Trophoblast cell (in vitro differentiated cells and primary cell): ENCODE data around the gene ZNF614.
"Not testable (repeated sequence)": the region's sequence is repeated elsewhere in the genome, so short reads cannot be mapped to it uniquely, and the experiment has no call there.

Experiments used
- DNase-seq, 2 donors: peaks; one replicate each; pipeline ENCODE4 v3.0.0-alpha.2; 2016
- H2AFZ ChIP-seq: 2 replicates; pipeline ENCODE4 v1.6.1; 2013; ENCODE audit warnings: low read length, moderate library complexity, mild to moderate bottlenecking; ENCODE audit not compliant: insufficient read depth, poor library complexity
- H2AK5ac ChIP-seq: 2 replicates; pipeline ENCODE4 v1.6.1; 2013; ENCODE audit warnings: mild to moderate bottlenecking, low read length
- H2BK120ac ChIP-seq: 2 replicates; pipeline ENCODE4 v1.6.1; 2013; ENCODE audit warnings: low read length, mild to moderate bottlenecking, moderate library complexity; ENCODE audit not compliant: insufficient read depth, poor library complexity
- H2BK12ac ChIP-seq: 2 replicates; pipeline ENCODE4 v1.6.1; 2013; ENCODE audit warnings: mild to moderate bottlenecking, low read length, moderate library complexity
- H2BK5ac ChIP-seq: 2 replicates; pipeline ENCODE4 v1.6.1; 2013; ENCODE audit warnings: low read length, low read depth, moderate library complexity, mild to moderate bottlenecking; ENCODE audit not compliant: poor library complexity
- H3K14ac ChIP-seq: 2 replicates; pipeline ENCODE4 v1.6.1; 2013; ENCODE audit warnings: mild to moderate bottlenecking, low read length
- H3K18ac ChIP-seq: 2 replicates; pipeline ENCODE4 v1.6.1; 2013; ENCODE audit warnings: mild to moderate bottlenecking, low read length
- H3K23ac ChIP-seq: 2 replicates; pipeline ENCODE4 v1.6.1; 2013; ENCODE audit warnings: low read length
- H3K27ac ChIP-seq: 2 replicates; pipeline ENCODE4 v1.5.1; 2013; ENCODE audit warnings: low read depth, mild to moderate bottlenecking, inconsistent platforms, low read length, moderate library complexity
- H3K27me3 ChIP-seq: 2 replicates; pipeline ENCODE4 v1.6.1; 2013; ENCODE audit warnings: inconsistent platforms, mild to moderate bottlenecking, low read length, moderate library complexity; ENCODE audit not compliant: insufficient read depth
- H3K36me3 ChIP-seq, 2 experiments: 1 replicate in 1 of 2; 2 replicates in 1 of 2; pipeline ENCODE4 v1.6.1; 2013; ENCODE audit warnings: low read length in 2 of 2, mild to moderate bottlenecking in 2 of 2, moderate library complexity in 1 of 2; ENCODE audit not compliant: insufficient read depth in 2 of 2, control insufficient read depth in 1 of 2
- H3K4ac ChIP-seq: 2 replicates; pipeline ENCODE4 v1.6.1; 2013; ENCODE audit warnings: low read depth, mild to moderate bottlenecking, low read length, moderate library complexity
- H3K4me1 ChIP-seq, 2 experiments: 1 replicate in 1 of 2; 2 replicates in 1 of 2; pipeline ENCODE4 v1.6.1; 2013; ENCODE audit warnings: low read length in 2 of 2, mild to moderate bottlenecking in 2 of 2, moderate library complexity in 1 of 2; ENCODE audit not compliant: insufficient read depth in 2 of 2, control insufficient read depth in 1 of 2
- H3K4me2 ChIP-seq: 2 replicates; pipeline ENCODE4 v1.6.1; 2013; ENCODE audit warnings: inconsistent platforms, mild to moderate bottlenecking, low read length, moderate library complexity
- H3K4me3 ChIP-seq: 2 replicates; pipeline ENCODE4 v1.5.1; 2013; ENCODE audit warnings: mild to moderate bottlenecking, low read depth, low read length, inconsistent platforms
- H3K79me1 ChIP-seq: one replicate; pipeline ENCODE4 v1.6.1; 2013; ENCODE audit warnings: low read length
- H3K79me2 ChIP-seq: 2 replicates; pipeline ENCODE4 v1.6.1; 2013; ENCODE audit warnings: low read length, mild to moderate bottlenecking; ENCODE audit not compliant: control insufficient read depth, insufficient read depth, poor library complexity
- H3K9ac ChIP-seq: 2 replicates; pipeline ENCODE4 v1.6.1; 2013; ENCODE audit warnings: mild to moderate bottlenecking, low read length
- H3K9me3 ChIP-seq: 2 replicates; pipeline ENCODE4 v1.6.1; 2013; ENCODE audit warnings: low read depth, mild to moderate bottlenecking, control low read depth, inconsistent platforms, low read length; ENCODE audit not compliant: insufficient read depth
- H4K12ac ChIP-seq: 2 replicates; pipeline ENCODE4 v1.6.1; 2013; ENCODE audit warnings: low read depth, mild to moderate bottlenecking, low read length, moderate library complexity
- H4K8ac ChIP-seq: 2 replicates; pipeline ENCODE4 v1.6.1; 2013; ENCODE audit warnings: low read depth, mild to moderate bottlenecking, low read length, moderate library complexity
- H4K91ac ChIP-seq: one replicate; pipeline ENCODE4 v1.6.1; 2013; ENCODE audit warnings: low read depth, mild to moderate bottlenecking, low read length, moderate library complexity
- WGBS: extraction: QIAGEN DNeasy Blood & Tissue Kit; methylation state at CpG from one replicate; pipeline ENCODE4 v1.1.7; 2013; ENCODE audit warnings: missing lambda C conversion rate; ENCODE audit not compliant: insufficient read length, insufficient coverage; ENCODE audit errors: extremely low coverage; 5-methylcytosine and 5-hydroxymethylcytosine counted together

Gene ZNF614

DNA sequence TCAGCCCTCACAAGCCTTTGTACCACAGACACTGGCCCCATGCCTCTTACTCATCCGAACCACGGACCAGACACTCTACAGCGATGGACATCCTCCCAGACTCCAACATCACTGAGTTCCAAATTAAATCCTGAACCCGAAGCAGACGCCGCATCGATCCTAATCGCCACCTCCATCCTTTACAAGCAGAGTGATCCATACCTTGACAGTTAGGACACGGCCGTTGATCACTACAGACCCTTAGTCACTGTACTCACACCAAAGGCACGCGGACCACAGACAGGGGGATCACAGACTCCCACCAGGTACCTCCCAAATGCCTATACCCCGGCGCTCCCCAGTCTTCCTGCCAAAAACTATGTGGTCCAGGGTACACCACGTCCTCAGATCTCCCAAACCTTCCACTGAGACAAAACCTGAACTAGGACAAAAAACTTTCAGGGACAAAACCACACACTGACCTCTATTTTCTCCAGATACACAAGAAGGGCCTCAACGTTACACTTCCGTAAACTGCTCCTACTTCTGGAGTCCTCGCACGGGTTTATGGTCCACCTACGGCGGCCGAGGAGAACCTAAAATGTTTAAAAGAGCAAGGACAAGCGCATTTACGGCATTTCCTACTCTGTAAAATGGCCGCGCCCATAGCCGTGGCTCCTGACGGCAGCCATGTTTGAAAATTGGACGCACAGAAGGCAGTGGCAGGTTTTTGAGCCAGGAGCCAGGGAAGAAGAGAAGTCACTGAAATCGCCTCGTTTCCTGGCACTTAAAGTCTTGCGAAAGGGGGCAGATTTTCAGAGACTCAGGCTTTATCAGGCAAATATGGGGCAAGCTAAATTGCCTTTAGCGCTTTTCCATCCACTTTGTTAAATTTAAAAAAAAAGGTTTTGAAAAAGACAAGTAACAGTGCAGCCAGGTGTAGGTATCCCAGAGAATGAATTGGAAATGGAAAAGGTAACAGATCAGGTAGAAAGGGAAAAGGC is 41.6 kb downstream of the ZNF614 start, which contains the start of gene ZNF350:
Gene ZNF350, minus strand, starts transcription at position 532 of the 983 bp plus-strand sequence. CDS start 12,480 bp downstream, outside the sequence.
- Histone ChIP-seq H3K27me3 (no peaks in the 10 kb centered on the region), H3K79me2 (peaks cover 2% of the 10 kb centered on the region), H3K4ac (peak within 1 kb of the TSS; percentile 63), H3K9ac (peak within 1 kb of the TSS; percentile 83), H3K4me3 (peak within 1 kb of the TSS; percentile 92), H3K9me3 (peaks cover 10% of the 10 kb centered on the region), H3K36me3 (no peaks in the 10 kb centered on the region), H2BK5ac (no peak within 1 kb of the TSS), H4K91ac (peak within 1 kb of the TSS; percentile 62), H3K23ac (no peak within 1 kb of the TSS), H3K4me2 (peak within 1 kb of the TSS; percentile 99), H4K12ac (peak within 1 kb of the TSS; percentile 39), H2BK12ac (no peak within 1 kb of the TSS), H3K79me1 (no peaks in the 10 kb centered on the region), H2BK120ac (no peak within 1 kb of the TSS), H3K14ac (peak within 1 kb of the TSS; percentile 25), H2AFZ (peak within 1 kb of the TSS; percentile 81), H3K4me1 (peaks cover 0 to 3% of the 10 kb centered on the region in 2 experiments), H2AK5ac (no peak within 1 kb of the TSS), H3K27ac (no peak within 1 kb of the TSS), H3K18ac (no peak within 1 kb of the TSS), H4K8ac (peak within 1 kb of the TSS; percentile 75)
- DNase-seq, result peak; percentile 96 to 97
- no CpG with 5 or more reads among the region's 33 CpGs for WGBS

DNA sequence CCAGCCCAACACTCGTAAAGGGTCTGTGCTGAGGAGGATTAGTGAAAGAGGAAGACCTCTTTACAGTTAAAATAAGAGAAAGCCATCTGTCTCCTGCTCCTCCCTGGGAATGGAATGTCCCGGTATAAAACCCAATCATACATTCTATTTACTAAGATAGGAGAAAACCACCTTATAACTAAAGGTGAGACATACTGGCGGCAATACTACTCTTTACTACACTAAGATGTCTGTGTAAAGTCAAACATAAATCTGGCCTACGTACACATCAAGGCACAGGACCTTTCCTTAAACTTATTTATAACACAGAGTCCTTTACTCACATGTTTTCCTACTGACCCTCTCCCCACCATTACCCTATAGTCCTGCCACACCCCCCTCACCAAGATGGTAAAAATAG is 44.8 kb downstream of the ZNF614 start:
- Histone ChIP-seq H2BK5ac (no peak overlapping the region), H3K14ac (no peak overlapping the region), H2AFZ (no peak overlapping the region), H3K9me3 (peaks cover 12% of the 10 kb centered on the region), H3K4me3 (no peak overlapping the region), H3K9ac (no peak overlapping the region), H3K4ac (no peak overlapping the region), H3K27me3 (no peaks in the 10 kb centered on the region), H3K18ac (no peak overlapping the region), H3K79me1 (no peaks in the 10 kb centered on the region), H4K12ac (no peak overlapping the region), H2BK120ac (no peak overlapping the region), H3K27ac (no peak overlapping the region), H3K4me1 (peaks cover 0 to 9% of the 10 kb centered on the region in 2 experiments), H3K4me2 (no peak overlapping the region), H3K23ac (no peak overlapping the region), H4K91ac (no peak overlapping the region), H4K8ac (no peak overlapping the region), H3K79me2 (peaks cover 2% of the 10 kb centered on the region), H2AK5ac (no peak overlapping the region), H2BK12ac (no peak overlapping the region), H3K36me3 (peaks cover 5 to 11% of the 10 kb centered on the region in 2 experiments)
- no peak for DNase-seq
- no CpG with 5 or more reads among the region's 4 CpGs for WGBS

DNA sequence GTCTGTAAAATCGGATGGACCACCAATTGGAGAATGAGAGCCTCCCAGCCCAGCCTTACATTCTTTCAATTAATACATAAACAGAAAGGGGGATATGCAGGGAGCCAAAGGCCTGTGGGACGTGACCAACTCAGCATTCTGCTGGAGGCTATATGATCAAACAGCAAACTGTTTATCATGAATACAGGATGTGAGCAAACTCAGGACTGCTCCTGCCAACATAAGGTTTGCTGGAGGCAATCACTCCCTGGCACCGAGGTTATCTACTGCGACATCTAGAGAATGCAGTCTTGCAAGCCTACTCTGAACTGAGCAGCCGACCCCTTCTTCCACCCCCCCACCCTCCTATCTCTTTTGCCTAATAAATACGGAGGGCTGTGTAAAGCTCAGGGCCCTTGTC is 47.3 kb downstream of the ZNF614 start:
- not testable (repeated sequence) for H3K4me3 ChIP-seq, H2BK5ac ChIP-seq, H3K23ac ChIP-seq, H3K79me1 ChIP-seq, H3K4me1 ChIP-seq, H3K9ac ChIP-seq, H2AFZ ChIP-seq, H3K27me3 ChIP-seq, H3K4ac ChIP-seq, H4K12ac ChIP-seq, H2BK12ac ChIP-seq, H2BK120ac ChIP-seq, H4K91ac ChIP-seq, H3K4me2 ChIP-seq, H3K18ac ChIP-seq, H2AK5ac ChIP-seq, H3K79me2 ChIP-seq, H4K8ac ChIP-seq, H3K14ac ChIP-seq
- no CpG with 5 or more reads among the region's 6 CpGs for WGBS
- H3K9me3 ChIP-seq, result peaks cover 16% of the 10 kb centered on the region
- peaks cover 9 to 16% of the 10 kb centered on the region in 2 experiments for H3K36me3 ChIP-seq
- DNase-seq, result peak; percentile 22 to 62
- peak overlapping the region; percentile 47 for H3K27ac ChIP-seq

DNA sequence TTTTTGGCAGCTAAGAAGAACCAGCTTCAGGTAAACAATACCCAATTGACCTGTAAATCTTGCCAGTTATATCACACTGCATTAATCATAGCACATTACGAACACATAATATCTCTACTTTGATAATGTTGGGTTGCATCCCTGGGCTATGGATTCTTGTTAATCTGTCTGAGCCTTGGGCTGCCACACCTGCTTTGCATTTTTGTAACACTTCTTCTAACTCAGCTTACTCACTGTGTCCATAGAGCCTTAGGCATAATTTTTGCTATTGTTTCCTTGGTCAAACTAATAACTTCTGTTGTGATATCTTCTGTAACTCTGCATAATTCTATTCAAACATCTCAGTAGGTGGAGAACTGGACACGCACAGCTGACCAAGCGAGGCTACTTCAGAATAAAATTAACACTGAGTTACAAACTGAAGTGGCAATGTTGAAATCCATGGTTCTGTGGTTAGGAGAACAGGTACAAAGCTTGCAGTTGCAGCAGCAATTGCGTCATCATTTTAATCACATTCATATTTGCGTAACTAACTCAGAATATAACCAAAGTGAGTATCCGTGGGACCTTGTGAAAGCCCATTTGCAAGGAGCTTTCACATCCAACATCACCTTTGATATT is 48.0 kb downstream of the ZNF614 start:
- Histone ChIP-seq H3K79me1 (no peaks in the 10 kb centered on the region), H4K8ac (no peak overlapping the region), H3K36me3 (peaks cover 9 to 16% of the 10 kb centered on the region in 2 experiments), H3K9me3 (peaks cover 19% of the 10 kb centered on the region), H2BK120ac (no peak overlapping the region), H3K27me3 (no peaks in the 10 kb centered on the region), H3K4me2 (no peak overlapping the region), H3K9ac (no peak overlapping the region), H3K4ac (no peak overlapping the region), H2AFZ (no peak overlapping the region), H3K23ac (no peak overlapping the region), H4K12ac (no peak overlapping the region), H2AK5ac (no peak overlapping the region), H3K18ac (no peak overlapping the region), H3K27ac (peak overlapping the region; percentile 47), H3K14ac (no peak overlapping the region), H3K4me1 (peaks cover 3 to 8% of the 10 kb centered on the region in 2 experiments), H3K4me3 (no peak overlapping the region), H2BK5ac (no peak overlapping the region), H3K79me2 (no peaks in the 10 kb centered on the region), H2BK12ac (no peak overlapping the region), H4K91ac (no peak overlapping the region)
- peak; percentile 71 to 94 for DNase-seq
- no CpG with 5 or more reads among the region's 6 CpGs for WGBS
